Large intestine (tissue), 12 donors: ENCODE measurements around the gene DHH. TPM values are rescaled to one million over a fixed set of nuclear protein-coding genes. Genes with fewer than 3 reads are reported as not detected.
A peak's percentile ranks its signal among the peaks of the same experiment; 100 is the strongest.
"Not testable (repeated sequence)": the region's sequence is repeated elsewhere in the genome, so short reads cannot be mapped to it uniquely, and the experiment has no call there.

Experiments
- DNase-seq, 2 donors: peaks; one replicate each; pipeline versions ENCODE4 v3.0.0 to v3.0.0-alpha.2; 2013
- H3K27ac ChIP-seq: one replicate; pipeline ENCODE4 v1.5.1; 2013; ENCODE audit warnings: low read length
- H3K27me3 ChIP-seq: 2 replicates; pipeline ENCODE4 v1.6.1; 2013; ENCODE audit warnings: low read length; ENCODE audit not compliant: control insufficient read depth, insufficient read depth
- H3K36me3 ChIP-seq: 2 replicates; pipeline ENCODE4 v1.6.1; 2013; ENCODE audit warnings: low read length; ENCODE audit not compliant: control insufficient read depth, insufficient read depth
- H3K4me1 ChIP-seq: one replicate; pipeline ENCODE4 v1.6.1; 2013; ENCODE audit warnings: low read length; ENCODE audit not compliant: control insufficient read depth, insufficient read depth
- H3K4me3 ChIP-seq: one replicate; pipeline ENCODE4 v1.5.1; 2013; ENCODE audit warnings: low read length
- H3K9me3 ChIP-seq: one replicate; pipeline ENCODE4 v1.6.1; 2013; ENCODE audit warnings: mild to moderate bottlenecking, low read depth, low read length, moderate library complexity; ENCODE audit not compliant: control insufficient read depth
- whole genome bisulfite sequencing: methylation state at CpG from one replicate; pipeline ENCODE4 v1.1.5; 2013; ENCODE audit warnings: low lambda C conversion rate; ENCODE audit not compliant: insufficient coverage; 5-methylcytosine and 5-hydroxymethylcytosine counted together
- long read RNA-seq, 11 donors: transcript quantifications; one replicate each; lab custom pipeline, GENCODE V29; 2026
- polyA plus RNA-seq: library from polyadenylated mRNA; unstranded; fragments of 120-200 nt; gene quantifications from one replicate; pipeline ENCODE4 v1.2.1, GENCODE V29; 2013

The DHH gene
- polyA plus RNA-seq: 0.52 TPM
- long read RNA-seq, donor 1: 0 reads
- long read RNA-seq, donor 2: 0 reads
- long read RNA-seq, donor 3: 0 reads
- long read RNA-seq, donor 4: 0 reads
- long read RNA-seq, donor 5: 0 reads
- long read RNA-seq, donor 6, full-length matches to known transcripts: 1 of 1 reads
- long read RNA-seq, donor 6, partial matches to known transcripts: 0 of 1 reads
- long read RNA-seq, donor 6, other reads (novel, unspliced or antisense): 0 of 1 reads
- long read RNA-seq, donor 7: 0 reads
- long read RNA-seq, donor 8: 0 reads
- long read RNA-seq, donor 9: 0 reads
- long read RNA-seq, donor 10: 0 reads
- long read RNA-seq, donor 11: 0 reads

- H3K27me3 ChIP-seq: peaks cover 60% of the 10 kb centered on the region
- H3K36me3 ChIP-seq: peaks cover 26% of the 10 kb centered on the region
- WGBS: no CpG with 5 or more reads among the region's 49 CpGs
- peak in 1 of 2 donors; percentile 37 for DNase-seq
- H3K27ac ChIP-seq: no peak within 1 kb of the TSS
- peak within 1 kb of the TSS; percentile 3 for H3K4me3 ChIP-seq
- H3K4me1 ChIP-seq: peaks cover 21% of the 10 kb centered on the region
- peaks cover 12% of the 10 kb centered on the region for H3K9me3 ChIP-seq
Observed at GRCh38 chr12:49094160-49094974, at the start of gene DHH. Gene DHH, minus strand, starts transcription at chr12:49094801. Its CDS starts 289 bp downstream, at chr12:49094512.

- Histone ChIP-seq H3K4me1 (no peaks in the 10 kb centered on the region), H3K27ac (no peak overlapping the region), H3K36me3 (no peaks in the 10 kb centered on the region), H3K4me3 (no peak overlapping the region), H3K9me3 (no peaks in the 10 kb centered on the region), H3K27me3 (no peaks in the 10 kb centered on the region)
- DNase-seq: no peak
- WGBS: 80% methylated on average over 1 of the region's 2 CpGs
Observed at GRCh38 chr12:49144384-49144783, 49.8 kb upstream of the DHH start.

GRCh38 chr12:49138999-49139398, 44.4 kb upstream of the DHH start:
- H3K27ac ChIP-seq: no peak overlapping the region
- no peaks in the 10 kb centered on the region for H3K4me1 ChIP-seq
- H3K4me3 ChIP-seq: no peak overlapping the region
- H3K27me3 ChIP-seq: no peaks in the 10 kb centered on the region
- DNase-seq: no peak
- no peaks in the 10 kb centered on the region for H3K9me3 ChIP-seq
- WGBS: no CpG with 5 or more reads among the region's 2 CpGs
- no peaks in the 10 kb centered on the region for H3K36me3 ChIP-seq

GRCh38 chr12:49138587-49138986, 44.0 kb upstream of the DHH start:
- Histone ChIP-seq H3K9me3 (no peaks in the 10 kb centered on the region), H3K4me1 (no peaks in the 10 kb centered on the region), H3K27ac (no peak overlapping the region), H3K4me3 (no peak overlapping the region), H3K36me3 (no peaks in the 10 kb centered on the region), H3K27me3 (no peaks in the 10 kb centered on the region)
- peak in 1 of 2 donors; percentile 4 for DNase-seq
- no CpG with 5 or more reads among the region's 2 CpGs for WGBS

- no CpG with 5 or more reads among the region's 1 CpG for WGBS
Observed at GRCh38 chr12:49137476-49137875, 42.9 kb upstream of the DHH start.

GRCh38 chr12:49136997-49137396, 42.4 kb upstream of the DHH start:
- H3K27ac ChIP-seq, H3K4me3 ChIP-seq, H3K36me3 ChIP-seq, DNase-seq, H3K9me3 ChIP-seq, H3K4me1 ChIP-seq, H3K27me3 ChIP-seq: not testable (repeated sequence)
- WGBS: no CpG with 5 or more reads among the region's 3 CpGs

More at GRCh38 chr12:49137476-49137875, 42.9 kb upstream of the DHH start:
- Histone ChIP-seq H3K27ac (no peak overlapping the region), H3K4me3 (no peak overlapping the region), H3K9me3 (no peaks in the 10 kb centered on the region), H3K4me1 (no peaks in the 10 kb centered on the region), H3K27me3 (no peaks in the 10 kb centered on the region), H3K36me3 (no peaks in the 10 kb centered on the region)
- DNase-seq: no peak

- WGBS: no CpG with 5 or more reads among the region's 10 CpGs
- H3K4me3 ChIP-seq: no peak overlapping the region
Observed at GRCh38 chr12:49133590-49133989, 39.0 kb upstream of the DHH start.

GRCh38 chr12:49133014-49133413, 38.4 kb upstream of the DHH start:
- H3K27ac ChIP-seq: no peak overlapping the region
- no peak for DNase-seq

More at GRCh38 chr12:49133590-49133989, 39.0 kb upstream of the DHH start:
- Histone ChIP-seq H3K9me3 (no peaks in the 10 kb centered on the region), H3K27ac (no peak overlapping the region), H3K27me3 (no peaks in the 10 kb centered on the region), H3K36me3 (peaks cover 12% of the 10 kb centered on the region), H3K4me1 (peaks cover 12% of the 10 kb centered on the region)
- DNase-seq: no peak

GRCh38 chr12:49131894-49132461, 37.4 kb upstream of the DHH start:
- H3K27me3 ChIP-seq: no peaks in the 10 kb centered on the region
- H3K27ac ChIP-seq: peak overlapping the region; percentile 55
- peak; percentile 7 to 45 for DNase-seq
- peaks cover 20% of the 10 kb centered on the region for H3K36me3 ChIP-seq
- H3K4me1 ChIP-seq: peaks cover 12% of the 10 kb centered on the region
- H3K4me3 ChIP-seq: peak overlapping the region; percentile 44
- 19% methylated on average over 5 of the region's 9 CpGs for WGBS
- no peaks in the 10 kb centered on the region for H3K9me3 ChIP-seq

More at GRCh38 chr12:49133014-49133413, 38.4 kb upstream of the DHH start:
- no peak overlapping the region for H3K4me3 ChIP-seq
- H3K36me3 ChIP-seq: peaks cover 12% of the 10 kb centered on the region
- no peaks in the 10 kb centered on the region for H3K9me3 ChIP-seq
- no CpG with 5 or more reads among the region's 5 CpGs for WGBS
- peaks cover 12% of the 10 kb centered on the region for H3K4me1 ChIP-seq
- no peaks in the 10 kb centered on the region for H3K27me3 ChIP-seq
